RPMI8226 (cell line): ENCODE data around the gene TTC34.

ENCODE experiments used
- DNase-seq: peaks from one replicate; pipeline ENCODE4 v3.0.0-alpha.2; 2015

Gene TTC34

DNA sequence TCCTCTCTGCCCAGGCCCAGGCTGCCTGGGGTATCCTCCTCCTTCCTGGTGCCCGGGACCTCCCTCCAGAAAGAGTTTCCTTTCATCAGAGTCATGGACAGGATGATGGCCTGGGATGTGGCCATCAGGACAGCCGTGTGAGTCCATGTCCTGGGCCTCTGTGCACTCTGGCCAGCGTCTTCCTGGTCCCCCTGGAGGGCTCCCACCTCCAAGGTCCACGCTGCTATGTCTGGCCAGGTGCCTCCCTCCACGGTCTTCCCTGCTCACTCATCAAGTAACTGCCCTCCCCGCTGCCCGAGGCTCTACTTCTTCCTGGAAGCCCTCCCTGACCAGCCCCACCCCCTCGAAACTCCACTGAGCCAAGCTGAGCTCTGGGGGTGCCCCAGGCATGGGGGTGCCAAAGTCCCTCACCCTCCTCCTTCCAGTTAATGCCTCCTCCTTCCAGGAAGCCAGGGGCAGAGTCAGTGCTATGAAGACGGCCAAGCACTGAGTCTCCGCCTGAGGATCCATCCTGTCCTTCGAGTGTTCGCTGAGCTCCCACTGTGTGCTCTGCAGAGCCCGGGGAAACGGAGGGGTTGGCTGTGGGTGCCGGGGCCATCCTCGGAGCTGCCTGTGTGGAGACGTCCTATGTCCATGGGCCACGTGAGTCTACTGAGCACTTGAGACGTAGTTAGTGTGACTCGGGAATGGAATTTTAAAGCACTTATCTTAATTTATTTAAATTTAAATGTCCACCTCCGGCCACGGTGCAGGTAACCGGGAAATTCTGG is 28.5 kb upstream of the TTC34 start:
- no peak for DNase-seq

DNA sequence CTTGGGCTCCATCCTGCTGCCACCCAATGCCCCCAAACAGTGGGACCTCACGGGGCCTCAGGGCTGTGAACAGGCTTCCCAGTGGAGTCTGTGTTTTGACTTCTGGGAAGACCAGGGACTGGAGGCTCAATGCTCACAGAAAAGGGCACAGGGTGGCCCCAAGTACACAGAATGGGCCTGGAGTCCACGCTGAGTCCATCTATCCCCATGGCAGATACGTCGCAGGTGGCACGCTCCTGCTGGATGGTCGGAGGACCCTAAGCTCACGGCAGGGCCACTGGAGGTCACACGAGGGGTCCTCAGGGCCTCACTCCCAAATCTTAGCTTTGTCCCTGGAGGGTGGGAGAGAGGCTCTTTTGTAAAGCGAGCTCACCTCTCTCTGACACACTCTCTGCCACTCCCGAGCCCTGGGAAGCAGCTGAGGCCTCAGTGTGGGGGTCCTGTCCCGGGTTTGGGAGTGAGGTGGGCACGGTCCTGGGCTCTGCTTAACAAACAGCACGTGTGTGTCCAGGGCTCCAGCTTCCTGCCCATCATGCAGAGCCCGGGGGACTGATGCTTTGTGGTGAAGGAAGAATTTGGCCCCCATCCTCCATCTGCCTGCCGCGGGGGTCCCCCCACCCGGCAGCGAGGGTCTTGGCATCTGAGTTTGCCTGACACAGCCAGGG is 27.2 kb upstream of the TTC34 start:
- DNase-seq: no peak

DNA sequence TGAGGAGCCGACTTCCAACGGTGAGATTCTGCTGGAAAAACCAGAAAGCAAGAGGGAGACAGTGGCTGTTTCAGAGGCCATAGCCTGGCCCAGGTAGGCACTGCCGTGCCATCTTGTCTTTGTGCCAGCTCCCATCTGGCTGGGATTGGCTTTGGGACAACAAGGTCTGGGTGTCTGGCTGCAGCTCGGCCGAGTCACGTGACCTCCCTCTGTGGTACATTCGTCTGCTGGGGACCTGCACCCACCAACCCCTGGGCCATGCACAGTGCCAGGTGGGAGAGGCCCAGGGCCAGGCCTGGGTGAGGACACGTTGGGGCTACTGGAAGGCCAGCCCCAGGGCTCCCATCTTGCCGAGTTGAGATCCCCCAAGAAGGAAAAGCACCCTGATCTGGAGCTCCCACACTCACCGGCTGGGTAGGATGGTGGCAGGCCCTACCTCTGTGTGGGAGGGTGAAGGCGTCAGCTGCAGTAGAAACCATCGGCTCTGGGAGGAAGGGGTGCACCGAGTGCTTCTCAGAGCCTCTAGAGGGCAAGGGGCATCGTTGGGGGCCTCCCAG is 25.3 kb upstream of the TTC34 start:
- DNase-seq: no peak

DNA sequence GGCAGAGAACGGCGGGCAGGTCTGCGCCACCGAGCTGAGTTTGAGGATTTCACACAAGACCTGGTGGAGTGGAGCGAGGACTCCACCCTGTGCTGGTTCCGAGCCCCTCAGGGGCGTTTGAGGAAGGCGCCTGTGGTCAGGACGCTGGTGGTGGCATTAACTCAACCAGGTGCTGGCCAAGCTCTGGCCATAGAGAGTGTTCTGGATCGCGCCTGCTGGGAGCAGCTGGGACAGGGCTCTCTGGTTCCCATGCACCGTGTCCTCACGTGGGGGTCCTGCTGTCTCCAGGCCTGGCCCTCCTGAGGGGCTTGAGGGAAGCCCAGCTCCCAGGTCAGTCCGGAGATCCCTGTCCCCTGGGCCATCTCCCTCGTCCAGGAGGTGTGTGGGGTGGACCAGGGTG is 24.8 kb upstream of the TTC34 start:
- DNase-seq: no peak

DNA sequence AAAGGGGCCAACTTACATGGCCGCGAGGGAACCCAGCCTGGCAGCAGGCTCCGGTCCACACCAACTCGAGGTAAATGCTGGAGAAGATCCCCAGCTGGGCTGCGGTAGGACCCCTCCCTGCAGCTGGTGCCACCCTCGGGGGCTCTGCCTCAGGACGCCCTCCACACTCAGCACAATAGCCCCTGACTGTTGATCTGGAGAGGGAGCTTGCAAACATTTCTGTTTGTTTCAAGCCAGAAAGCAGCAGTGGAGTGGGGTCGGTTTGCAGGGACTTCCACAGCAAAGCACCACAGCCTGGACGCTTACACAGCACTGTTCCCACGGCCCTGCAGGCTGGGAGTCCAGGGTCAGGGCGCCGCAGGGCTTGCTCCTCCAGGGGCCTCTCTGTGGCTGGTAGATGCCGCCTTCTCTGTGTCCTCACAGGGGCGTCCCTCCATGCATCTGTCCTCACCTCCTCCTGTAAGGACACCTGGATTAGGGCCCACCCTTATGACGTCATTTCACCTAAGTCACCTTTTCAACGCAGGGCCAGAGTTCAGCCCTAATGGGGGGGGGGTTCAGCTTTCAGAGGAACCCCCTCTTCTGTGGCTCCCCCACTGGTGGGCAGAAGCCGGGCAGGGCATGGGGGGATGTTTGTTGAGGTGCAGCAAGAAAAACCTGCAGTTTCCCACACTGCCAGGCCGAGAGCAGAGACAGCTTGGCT is 24.1 kb upstream of the TTC34 start:
- DNase-seq: no peak

DNA sequence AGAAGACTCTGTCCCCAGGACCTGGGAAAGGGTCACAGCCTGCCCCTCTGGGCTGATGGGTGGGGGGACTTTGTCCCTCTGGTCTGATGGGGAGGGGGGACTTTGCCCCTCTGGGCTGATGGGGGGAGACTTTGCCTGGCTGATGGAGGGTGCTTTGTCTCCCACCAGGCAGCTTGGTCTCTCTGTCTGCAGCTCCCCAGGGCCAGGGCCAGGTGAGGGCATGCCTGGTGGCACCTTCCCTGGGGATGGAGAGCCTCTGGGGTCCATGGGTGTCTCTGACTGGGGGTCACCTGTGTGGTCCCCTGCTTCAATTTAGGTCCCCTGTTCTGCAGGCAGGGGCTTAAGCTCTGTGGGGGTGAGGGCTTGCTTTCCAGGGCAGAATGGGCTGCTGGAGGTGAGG is 23.5 kb upstream of the TTC34 start:
- DNase-seq: no peak

DNA sequence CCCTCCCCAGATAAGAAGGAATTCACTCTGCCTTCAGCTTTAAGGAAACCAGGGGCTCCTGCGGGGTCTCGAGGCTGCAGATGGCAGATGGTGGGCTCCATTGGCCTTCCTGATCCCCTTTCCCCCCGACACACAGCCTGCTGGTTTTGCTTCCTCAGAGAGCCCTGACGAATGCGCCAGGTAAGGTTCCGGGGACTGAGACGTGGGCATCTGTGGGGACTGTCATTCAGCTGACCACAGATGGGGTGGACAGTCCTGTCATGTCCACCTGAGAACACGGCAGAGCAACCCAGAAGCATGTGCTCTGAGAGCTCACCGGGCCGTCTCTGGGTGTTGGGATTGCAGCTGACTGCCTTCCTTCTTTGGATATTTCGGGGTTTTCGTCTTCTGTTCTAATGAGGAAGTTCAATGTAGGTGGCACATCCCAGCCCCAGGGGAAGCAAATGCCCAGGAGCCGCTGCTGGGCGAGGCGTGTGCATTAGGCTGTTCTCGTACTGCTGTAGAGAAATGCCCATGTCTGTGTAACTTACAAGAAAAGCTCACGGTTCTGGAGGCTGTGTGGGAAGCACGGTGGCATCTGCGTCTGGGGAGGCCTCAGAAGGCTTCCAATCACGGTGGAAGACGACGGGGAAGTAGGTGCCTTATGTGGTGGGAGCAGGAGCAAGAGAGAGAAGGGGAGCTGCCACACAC is 22.6 kb upstream of the TTC34 start:
- DNase-seq: no peak

DNA sequence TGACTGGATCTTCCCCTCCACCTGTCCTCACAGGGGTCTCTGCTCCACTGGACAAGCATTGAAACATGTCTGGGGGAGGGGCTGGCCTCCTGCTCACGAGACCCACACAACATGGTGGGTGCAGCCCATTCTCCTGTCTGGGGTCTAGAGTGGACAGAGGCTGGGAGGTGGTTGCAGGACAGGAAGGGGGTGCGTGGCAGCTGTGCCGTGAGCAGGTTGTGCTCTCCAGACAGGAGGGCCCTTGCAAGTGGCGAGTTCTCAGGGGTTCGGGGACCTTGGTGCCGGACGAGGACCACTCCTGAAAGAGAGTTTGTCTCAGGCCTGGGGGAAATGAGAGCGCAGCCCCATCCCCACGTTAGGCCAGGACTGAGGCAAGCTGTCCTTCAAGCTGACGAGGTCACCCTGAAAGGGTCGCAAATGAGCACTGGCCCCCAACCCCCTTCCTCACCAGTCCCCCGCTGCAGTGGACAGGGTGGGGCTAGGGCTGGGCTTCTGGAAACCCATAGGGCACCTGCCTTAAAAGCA is 21.2 kb upstream of the TTC34 start:
- no peak for DNase-seq

DNA sequence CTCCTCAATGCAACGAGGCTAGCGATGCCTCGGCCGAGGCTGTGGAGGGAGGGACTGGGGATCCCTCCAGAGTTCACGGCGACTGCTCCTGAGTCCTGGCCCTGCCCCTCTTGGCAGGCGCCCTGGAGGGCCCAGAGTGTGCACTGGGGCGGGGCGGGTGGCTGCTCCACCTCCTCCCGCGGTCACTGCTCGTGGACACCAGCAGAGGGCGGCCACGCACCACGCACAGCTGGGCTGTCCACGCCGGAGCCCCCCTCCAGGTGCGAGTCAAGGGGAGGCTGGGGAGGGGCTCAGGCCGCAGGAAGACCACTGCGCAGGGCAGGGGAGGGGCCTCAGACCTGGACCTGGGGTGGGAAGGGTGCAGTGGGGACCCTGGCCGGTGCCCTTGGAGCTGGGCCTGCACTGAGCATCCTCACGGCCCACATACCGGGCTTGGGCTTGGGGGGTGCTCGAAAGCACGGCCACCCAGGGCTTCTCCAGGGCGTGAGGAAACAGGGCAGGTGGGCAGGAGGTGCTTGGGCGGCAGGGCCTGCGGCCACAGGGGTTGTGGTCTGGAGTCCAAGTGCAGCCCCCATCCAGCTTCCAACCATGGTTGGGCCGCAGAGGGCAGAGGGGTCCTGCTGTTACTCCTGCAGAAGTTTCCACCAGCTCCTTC is 20.6 kb upstream of the TTC34 start:
- peak; percentile 65 for DNase-seq

DNA sequence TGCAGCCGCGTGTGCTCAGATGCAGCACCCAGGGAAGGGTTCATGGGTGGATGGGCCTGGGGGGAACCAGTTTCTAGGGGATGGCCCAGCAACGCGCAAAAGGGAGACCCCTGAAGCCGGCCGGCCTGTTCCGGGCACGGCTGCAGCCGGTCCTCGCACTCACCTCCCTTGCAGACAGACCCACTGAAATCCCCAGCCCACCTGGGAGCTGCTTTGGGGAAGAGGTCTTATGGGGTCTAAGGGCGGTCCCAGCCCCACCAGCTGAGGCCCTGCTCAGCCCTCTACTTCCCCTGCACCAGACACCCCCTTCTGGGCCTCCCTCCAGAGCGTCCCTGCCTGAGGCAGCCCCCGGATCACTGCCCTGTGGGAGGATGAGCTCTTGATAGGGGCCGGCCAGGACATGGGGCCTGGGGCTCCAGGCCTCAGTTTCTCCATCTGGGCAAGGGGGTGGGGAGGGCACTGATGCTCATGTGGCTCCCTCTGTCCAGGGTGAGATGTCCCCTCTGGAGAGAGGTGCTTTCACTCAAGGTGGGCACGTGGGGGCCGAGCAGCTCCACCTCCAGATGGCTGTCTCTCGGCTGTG is 20.0 kb upstream of the TTC34 start:
- DNase-seq: no peak

DNA sequence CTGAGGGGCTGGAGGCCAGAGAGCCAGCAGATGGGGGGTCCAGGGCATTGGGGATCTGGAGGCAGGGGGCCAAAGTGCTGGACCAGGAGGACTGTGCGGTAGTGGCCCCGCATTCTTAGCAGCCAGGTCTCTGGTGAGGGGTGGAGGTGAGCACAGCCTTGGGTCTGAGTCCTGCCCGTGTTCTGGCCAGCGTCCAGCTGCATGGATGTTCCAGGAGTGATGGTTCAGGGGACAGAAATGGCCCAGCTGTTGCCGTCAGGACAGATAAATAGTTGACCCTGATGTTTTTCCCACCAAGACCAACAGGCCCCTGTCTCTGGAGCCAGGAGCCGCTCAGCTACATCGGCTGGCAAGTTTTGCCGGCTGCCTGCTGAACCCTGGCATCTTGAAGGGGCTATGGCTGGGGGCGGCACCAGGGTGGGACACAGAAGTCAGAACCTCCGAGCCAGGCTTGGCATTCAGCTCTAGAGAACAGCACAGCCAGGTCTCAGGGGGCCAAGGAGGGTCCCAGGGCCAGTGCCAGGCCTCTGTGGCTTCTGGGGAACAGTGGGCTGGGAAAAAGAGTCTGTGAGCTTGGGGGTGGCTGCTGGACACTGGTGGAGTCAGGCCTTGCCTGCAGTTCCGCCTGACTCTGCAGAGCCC is 19.4 kb upstream of the TTC34 start:
- DNase-seq: no peak

DNA sequence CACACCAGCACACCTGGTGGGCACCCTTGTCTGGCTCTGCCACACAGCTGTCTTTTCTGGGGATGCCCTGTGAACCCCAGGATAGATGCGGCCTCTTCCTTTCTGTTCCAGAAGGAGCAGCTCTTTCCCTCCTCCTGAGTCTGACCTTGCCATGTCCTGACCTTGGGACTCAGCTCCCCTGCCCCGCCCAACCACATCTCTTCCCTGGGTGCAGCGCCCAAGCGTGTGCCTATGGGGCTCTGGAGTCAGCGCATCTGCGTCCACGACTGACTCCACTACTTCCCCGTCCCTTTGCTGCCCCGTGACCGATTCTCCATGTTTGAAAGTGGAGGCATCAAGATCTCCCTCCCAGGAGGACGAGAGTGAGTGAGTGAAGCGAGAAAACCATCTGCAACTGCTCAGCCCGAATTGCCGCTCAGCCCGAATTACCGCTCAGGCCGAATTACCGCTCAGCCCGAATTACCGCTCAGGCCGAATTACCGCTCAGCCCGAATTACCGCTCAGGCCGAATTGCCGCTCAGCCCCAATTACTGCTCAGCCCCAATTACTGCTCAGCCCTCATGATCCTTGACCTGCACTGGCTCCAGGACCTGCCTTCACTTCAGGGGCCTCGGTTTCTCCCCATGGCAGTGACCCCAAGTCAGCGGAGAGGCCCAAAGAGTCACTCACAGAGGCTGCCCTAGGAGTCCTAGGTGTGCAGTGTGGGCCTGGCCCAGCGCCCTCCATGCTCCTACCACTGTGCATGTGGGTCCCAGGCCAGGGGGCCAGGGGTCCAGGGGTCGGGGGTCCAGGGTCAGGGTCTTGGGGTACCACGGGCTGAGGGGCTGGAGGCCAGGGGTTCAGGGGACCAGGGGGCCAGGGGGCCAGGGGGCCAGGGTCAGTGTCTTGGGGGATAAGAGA is 18.6 kb upstream of the TTC34 start:
- DNase-seq: no peak

DNA sequence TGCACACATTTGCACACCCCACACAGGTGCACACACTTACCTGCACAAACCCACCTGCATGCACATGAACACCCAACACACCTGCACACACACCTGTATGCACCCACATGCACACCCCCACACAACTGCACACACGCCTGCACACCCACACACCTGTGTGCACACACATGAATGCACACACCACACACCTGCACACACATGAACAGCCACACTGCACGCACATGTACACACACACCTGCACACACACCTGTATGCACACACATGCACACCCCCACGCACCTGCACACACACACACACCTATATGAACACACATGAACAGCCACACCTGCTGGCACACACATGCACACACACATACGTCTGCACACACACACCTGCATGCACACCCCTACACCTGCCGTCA is 17.9 kb upstream of the TTC34 start:
- DNase-seq: no peak

DNA sequence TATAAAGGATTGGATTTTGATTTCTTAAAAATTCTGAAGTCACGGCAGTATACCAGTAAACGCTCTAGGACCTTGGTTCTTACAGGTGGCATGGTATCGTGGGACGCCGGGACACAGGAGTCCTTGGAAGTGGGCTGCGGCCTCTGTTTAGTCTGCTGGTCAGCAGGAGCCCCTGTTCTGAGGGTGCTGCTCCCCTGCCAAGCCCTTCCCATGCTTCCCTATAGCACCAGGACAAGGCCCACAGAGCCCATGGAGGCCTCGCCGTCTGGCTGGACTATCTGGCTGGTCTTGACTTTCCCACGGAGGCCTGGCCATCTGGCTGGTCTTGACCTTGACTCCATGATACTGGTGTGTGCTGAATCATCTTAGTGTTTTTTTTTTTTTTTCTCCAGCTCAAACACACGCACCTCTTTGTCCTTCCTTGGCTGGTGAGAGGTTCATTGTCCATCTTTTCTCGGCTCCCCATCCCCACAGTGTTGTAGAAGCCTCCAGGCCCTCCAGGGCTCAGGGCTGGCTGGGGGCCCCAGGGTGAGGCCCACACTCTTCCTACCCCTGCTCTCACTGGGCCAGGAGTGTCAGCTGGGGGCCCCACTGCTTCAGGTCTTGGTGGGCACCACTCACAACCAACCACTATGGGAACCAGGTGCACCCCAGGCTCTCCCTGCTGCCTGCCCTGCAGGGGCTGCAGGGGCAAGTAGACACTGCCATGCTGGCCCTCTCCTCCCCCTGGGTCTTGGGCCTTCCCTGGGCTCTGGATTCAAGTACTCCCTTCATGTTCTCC is 16.5 kb upstream of the TTC34 start:
- no peak for DNase-seq

DNA sequence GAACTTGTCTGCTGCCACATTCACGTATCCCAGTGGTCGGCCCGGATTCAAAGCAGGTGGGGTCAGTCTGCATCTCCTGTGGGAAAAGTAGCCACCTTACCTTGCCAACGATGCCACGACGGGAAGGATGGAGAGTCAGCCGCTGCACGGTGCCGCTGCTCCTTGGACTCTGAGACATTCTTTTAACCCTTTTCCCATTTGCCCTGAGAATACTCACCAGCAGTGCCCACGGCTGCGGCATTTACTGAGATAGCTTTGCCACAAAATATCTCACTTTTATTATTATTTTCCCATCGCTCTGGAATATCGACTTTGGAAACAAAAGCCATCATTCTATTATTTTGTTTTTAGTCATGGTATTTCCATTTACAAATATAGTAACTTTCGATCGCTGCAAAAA is 15.3 kb upstream of the TTC34 start:
- DNase-seq: no peak

DNA sequence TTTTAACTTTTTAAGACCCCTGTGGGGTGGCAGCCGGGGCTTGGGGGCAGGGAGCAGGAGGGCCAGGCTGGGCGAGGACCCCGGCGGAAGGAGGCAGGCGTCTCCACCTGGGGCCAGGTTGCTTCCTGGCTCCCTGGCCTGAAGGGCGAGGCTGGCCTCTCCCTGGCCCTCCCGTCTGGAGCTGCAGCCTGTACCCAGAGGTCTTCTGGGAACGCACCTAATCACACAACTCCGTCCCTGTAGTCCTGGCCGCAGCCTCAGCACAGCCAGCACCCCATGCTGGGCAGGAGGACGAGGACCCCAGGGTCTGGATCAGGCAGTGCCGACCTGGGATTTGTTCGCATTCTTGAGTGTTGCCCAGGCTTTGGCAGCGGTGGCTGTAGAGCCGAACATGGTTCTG is 14.1 kb upstream of the TTC34 start:
- no peak for DNase-seq

DNA sequence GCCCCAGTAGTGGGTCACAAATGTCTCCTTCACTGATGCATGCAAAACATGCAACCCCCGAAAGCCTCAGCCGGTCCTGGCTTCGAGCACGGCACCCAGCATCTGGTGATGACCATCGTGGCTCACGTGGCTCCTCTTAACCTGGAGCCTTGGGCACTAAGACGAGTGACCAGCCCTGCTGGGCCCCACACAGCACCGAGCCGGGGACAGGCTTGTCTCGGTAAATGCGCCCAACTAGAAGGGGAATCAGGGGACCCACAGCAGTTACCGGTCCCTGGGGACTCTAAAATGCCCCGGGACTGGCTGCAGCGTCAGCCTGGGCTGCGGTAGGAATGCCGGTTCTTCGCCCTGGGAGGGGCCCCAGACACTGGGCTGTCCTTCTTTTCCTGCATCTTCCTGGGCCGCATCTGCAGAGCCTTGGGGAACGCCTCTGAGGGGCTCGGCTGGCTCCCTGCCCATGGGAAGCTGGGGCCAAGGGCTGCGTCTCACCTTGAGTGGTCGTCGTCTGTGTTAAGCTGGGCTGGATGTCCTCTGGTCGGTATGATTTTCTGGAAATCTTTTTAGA is 13.1 kb upstream of the TTC34 start:
- no peak for DNase-seq

DNA sequence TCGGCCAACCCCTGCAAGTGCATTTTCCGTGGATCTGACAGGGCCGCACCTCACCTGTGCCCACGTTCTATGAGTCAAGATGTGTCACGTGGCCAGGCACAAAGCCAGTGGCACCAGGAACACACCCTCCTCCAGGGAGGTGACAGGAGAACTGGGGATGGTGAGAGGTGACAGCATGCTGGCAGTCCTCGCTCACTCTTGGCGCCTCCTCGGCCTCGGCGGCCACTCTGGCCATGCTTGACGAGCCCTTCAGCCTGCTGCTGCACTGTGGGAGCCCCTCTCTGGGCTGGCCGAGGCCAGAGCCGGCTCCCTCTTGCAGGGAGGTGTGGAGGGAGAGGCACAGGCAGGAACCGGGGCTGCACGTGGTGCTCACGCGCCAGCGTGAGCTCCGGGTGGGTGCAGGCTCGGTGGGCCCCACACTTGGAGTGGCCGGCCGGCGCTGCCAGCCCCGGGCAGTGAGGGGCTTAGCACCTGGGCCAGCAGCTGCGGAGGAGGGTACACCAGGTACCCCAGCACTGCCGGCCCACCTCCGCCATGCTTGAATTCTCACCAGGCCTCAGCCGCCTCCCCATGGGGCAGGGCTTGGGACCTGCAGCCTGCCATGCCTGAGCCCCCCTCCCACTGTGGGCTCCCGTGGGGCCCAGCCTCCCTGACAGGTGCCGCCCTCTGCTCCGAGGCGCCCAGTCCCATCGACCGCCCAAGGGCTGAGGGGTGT is 11.6 kb upstream of the TTC34 start:
- no peak for DNase-seq

DNA sequence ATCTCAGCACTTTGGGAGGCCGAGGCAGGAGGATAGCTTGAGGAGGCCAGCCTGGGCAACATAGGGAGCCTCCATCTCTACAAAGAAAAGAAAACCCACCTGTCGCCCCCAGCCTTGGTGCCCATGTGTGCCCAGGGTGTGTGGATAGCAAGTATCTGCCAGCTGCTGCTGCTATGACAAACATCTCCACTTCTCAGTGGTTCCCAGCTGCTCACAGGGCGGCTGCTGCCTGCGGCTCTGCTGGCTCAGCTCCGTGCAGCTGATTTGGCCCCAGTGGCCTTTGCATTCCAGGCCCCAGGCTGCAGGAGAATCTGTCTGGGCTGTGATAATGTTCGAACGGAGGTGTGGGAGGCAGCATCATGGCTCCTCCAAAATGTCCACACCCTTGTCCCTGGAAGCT is 10.6 kb upstream of the TTC34 start:
- no peak for DNase-seq
